Measurements from ENCODE around the gene ARHGAP10.

The ARHGAP10 gene

GRCh38 chr4:147731580-147732517 is at the start of gene ARHGAP10:
ARHGAP10 (plus strand) TSS chr4:147732088; CDS start chr4:147732302, 214 bp downstream.
- peak; percentile 67 to 74 for DNase-seq

GRCh38 chr4:147682755-147683154 is 49.1 kb upstream of the ARHGAP10 start:
- no peak for DNase-seq

GRCh38 chr4:147683188-147683591 is 48.7 kb upstream of the ARHGAP10 start:
- no peak for DNase-seq

- DNase-seq = peak; percentile 83 to 87
These were observed 47.9 kb upstream of the ARHGAP10 start, which contains the start of gene PRMT9 for GRCh38 chr4:147683717-147684700. PRMT9 (minus strand) TSS chr4:147684163; CDS start chr4:147683987, 176 bp downstream.

GRCh38 chr4:147689067-147689466 is 42.8 kb upstream of the ARHGAP10 start:
- no peak for DNase-seq

GRCh38 chr4:147691820-147692219 is 40.1 kb upstream of the ARHGAP10 start:
- no peak for DNase-seq

GRCh38 chr4:147693218-147693617 is 38.7 kb upstream of the ARHGAP10 start:
- no peak for DNase-seq

GRCh38 chr4:147696866-147697265 is 35.0 kb upstream of the ARHGAP10 start:
- no peak for DNase-seq

- DNase-seq = no peak
These were observed 27.0 kb upstream of the ARHGAP10 start for GRCh38 chr4:147704846-147705245.

GRCh38 chr4:147707892-147708672 is 23.8 kb upstream of the ARHGAP10 start:
- DNase-seq = peak; percentile 25 to 29

- DNase-seq = no peak
These were observed 21.9 kb upstream of the ARHGAP10 start for GRCh38 chr4:147709999-147710398.

GRCh38 chr4:147714575-147715401 is 17.1 kb upstream of the ARHGAP10 start:
- no peak for DNase-seq

GRCh38 chr4:147717878-147718277 is 14.0 kb upstream of the ARHGAP10 start:
- DNase-seq = no peak

- DNase-seq = no peak
These were observed 8.6 kb upstream of the ARHGAP10 start for GRCh38 chr4:147723326-147723725.

GRCh38 chr4:147724468-147725201 is 7.3 kb upstream of the ARHGAP10 start:
- DNase-seq = no peak

- no peak for DNase-seq
These were observed 6.2 kb upstream of the ARHGAP10 start for GRCh38 chr4:147725673-147726072.

GRCh38 chr4:147727476-147728028 is 4.3 kb upstream of the ARHGAP10 start:
- no peak for DNase-seq

- no peak for DNase-seq
These were observed 1.6 kb upstream of the ARHGAP10 start for GRCh38 chr4:147730333-147730732.

- DNase-seq = no peak
These were observed 789 bp downstream of the ARHGAP10 start for GRCh38 chr4:147732518-147733235.
